Upper lobe of right lung (tissue), 1 donor: ENCODE measurements around the gene PPP2R2C. TPM values are rescaled to one million over a fixed set of nuclear protein-coding genes. Genes with fewer than 3 reads are reported as not detected.

Experiments
- ATAC-seq: fragments of 200-7000 bp; cut with Tn5 transposase; one replicate; pipeline ENCODE4 v1.9.1; 2020; ENCODE audit warnings: mild to moderate bottlenecking, moderate library complexity
- DNase-seq: peaks from one replicate; pipeline ENCODE4 v3.0.0-alpha.2; 2020
- H3K27ac ChIP-seq: fragments of 200-600 bp; one replicate; pipeline ENCODE4 v1.8.0; 2022
- H3K27me3 ChIP-seq: fragments of 200-600 bp; one replicate; pipeline ENCODE4 v1.8.0; 2022; ENCODE audit warnings: mild to moderate bottlenecking
- H3K36me3 ChIP-seq: fragments of 200-600 bp; one replicate; pipeline ENCODE4 v1.8.0; 2022
- H3K4me1 ChIP-seq: fragments of 200-600 bp; one replicate; pipeline ENCODE4 v1.8.0; 2022
- H3K4me3 ChIP-seq: fragments of 200-600 bp; one replicate; pipeline ENCODE4 v1.8.0; 2022; ENCODE audit warnings: mild to moderate bottlenecking
- H3K9me3 ChIP-seq: fragments of 200-600 bp; one replicate; pipeline ENCODE4 v1.8.0; 2022
- intact Hi-C: fragments of 100-400 bp; cut with DNase I; formaldehyde crosslinking; loops from one replicate; pipeline ENCODE4 v1.11.0; 2022
- total RNA-seq: library from RNA; stranded (reverse); fragmentation: NEBNext Ultra II Directional; extraction: Animal tissue kit (Norgen Biotek cat#: 25700); gene quantifications from one replicate; pipeline ENCODE4 v1.2.1, GENCODE V29; 2021
- TF ChIP-seq, protein P1 (sequence below): fragments of 200-600 bp; IDR thresholded peaks from one replicate; pipeline ENCODE4 v1.8.0; 2022; ENCODE audit warnings: antibody characterized with exemption
- donor health status: DM: no; HTN: yes; CAD: no; lungs with severe emphysema.

Gene PPP2R2C
- total RNA-seq, 1 donor from 2014 or later = 0.09 TPM

DNA sequence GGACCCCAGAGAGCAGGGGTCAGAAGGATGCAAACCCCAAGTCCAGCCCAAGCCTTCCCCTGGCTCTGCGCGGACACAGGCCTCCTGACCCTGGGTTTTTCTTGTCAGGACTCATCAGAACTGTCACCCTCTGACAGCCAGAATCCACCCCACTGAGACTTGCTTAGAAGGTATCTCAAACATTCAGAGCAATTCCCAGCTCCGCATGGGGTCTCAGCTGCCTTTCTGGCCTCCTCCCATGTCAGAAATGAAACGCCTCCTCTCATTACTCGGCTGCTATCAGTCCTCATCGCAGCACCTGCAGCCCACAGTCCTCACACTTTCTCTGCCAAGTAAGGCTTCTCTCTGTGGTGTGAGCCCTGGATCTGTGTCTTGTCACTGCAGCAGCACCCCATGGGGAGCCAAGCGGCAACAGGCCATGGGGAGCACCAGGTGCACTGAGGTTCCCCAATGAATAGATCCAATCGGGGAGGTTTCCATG is 105.0 kb downstream of the PPP2R2C start:
- H3K4me1 ChIP-seq = no peaks in the 10 kb centered on the region
- no peaks in the 10 kb centered on the region for H3K9me3 ChIP-seq
- H3K36me3 ChIP-seq = no peaks in the 10 kb centered on the region
- H3K27me3 ChIP-seq = peaks cover 17% of the 10 kb centered on the region
- ATAC-seq = no peak
- DNase-seq = no peak
- intact Hi-C loops = no loop called here
- no peak overlapping the region for H3K4me3 ChIP-seq
- no peak overlapping the region for H3K27ac ChIP-seq
- TF ChIP-seq, protein P1, sequence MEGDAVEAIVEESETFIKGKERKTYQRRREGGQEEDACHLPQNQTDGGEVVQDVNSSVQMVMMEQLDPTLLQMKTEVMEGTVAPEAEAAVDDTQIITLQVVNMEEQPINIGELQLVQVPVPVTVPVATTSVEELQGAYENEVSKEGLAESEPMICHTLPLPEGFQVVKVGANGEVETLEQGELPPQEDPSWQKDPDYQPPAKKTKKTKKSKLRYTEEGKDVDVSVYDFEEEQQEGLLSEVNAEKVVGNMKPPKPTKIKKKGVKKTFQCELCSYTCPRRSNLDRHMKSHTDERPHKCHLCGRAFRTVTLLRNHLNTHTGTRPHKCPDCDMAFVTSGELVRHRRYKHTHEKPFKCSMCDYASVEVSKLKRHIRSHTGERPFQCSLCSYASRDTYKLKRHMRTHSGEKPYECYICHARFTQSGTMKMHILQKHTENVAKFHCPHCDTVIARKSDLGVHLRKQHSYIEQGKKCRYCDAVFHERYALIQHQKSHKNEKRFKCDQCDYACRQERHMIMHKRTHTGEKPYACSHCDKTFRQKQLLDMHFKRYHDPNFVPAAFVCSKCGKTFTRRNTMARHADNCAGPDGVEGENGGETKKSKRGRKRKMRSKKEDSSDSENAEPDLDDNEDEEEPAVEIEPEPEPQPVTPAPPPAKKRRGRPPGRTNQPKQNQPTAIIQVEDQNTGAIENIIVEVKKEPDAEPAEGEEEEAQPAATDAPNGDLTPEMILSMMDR = no peak

DNA sequence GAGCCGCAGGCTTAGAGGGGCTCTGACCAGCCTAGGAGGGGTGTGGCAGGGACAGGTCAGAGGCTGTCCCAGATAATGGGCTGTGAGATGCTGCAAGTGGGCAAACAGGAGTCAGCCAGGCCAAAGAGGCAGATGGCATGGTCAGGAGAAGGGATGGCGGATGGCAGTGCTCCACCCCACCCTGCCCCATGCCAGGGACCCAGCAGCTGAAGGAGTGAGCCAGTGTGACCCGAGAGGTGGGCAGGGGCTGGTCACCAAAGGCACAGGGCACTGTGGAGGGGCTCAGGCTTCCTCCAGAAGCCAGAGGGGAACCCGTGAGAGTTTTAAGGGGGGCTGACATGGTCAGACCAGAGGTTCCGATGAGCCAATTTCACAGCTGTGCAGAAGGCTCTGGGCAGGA is 105.8 kb downstream of the PPP2R2C start:
- Histone ChIP-seq H3K4me1 (no peaks in the 10 kb centered on the region), H3K9me3 (no peaks in the 10 kb centered on the region), H3K27ac (no peak overlapping the region), H3K4me3 (no peak overlapping the region), H3K36me3 (no peaks in the 10 kb centered on the region), H3K27me3 (peaks cover 17% of the 10 kb centered on the region)
- TF ChIP-seq, protein P1 = no peak
- DNase-seq = no peak
- no peak for ATAC-seq
- intact Hi-C loops = no loop called here

DNA sequence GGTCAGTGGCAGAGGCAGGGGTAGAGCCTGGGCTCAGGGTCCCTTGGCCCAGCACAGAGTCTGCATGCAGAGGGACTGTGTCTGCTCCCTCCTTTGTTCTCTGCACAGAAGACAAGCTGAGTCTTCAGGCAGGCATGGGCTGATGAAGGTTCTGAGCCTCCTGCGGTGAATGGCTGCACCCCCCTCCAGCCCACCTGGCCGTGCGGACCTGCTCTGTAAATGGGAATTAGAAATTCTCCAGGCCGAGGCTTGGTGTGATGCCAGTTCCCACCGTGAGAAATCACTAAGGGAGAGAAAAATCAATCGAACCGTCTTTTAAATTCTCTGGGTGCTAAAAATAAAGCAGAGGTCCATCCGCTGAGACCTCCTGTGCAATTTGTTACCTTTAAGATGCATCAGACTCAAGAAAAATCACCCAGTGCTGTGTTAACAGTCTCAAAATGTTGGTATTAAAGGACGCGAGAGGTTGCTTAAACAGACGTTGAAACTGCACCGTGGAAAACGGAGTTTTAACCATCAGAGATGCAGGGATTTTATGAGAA is 106.8 kb downstream of the PPP2R2C start:
- ATAC-seq (no peak), DNase-seq (no peak)
- intact Hi-C loops = no loop called here
- H3K4me1 ChIP-seq = no peaks in the 10 kb centered on the region
- no peaks in the 10 kb centered on the region for H3K36me3 ChIP-seq
- no peak overlapping the region for H3K27ac ChIP-seq
- peaks cover 24% of the 10 kb centered on the region for H3K27me3 ChIP-seq
- no peaks in the 10 kb centered on the region for H3K9me3 ChIP-seq
- TF ChIP-seq, protein P1 = no peak
- no peak overlapping the region for H3K4me3 ChIP-seq

- TF ChIP-seq, protein P1 = no peak
- no peaks in the 10 kb centered on the region for H3K36me3 ChIP-seq
- H3K9me3 ChIP-seq = no peaks in the 10 kb centered on the region
- intact Hi-C loops = no loop called here
- H3K27ac ChIP-seq = no peak overlapping the region
- DNase-seq = no peak
- no peak for ATAC-seq
- no peak overlapping the region for H3K4me3 ChIP-seq
- peaks cover 18% of the 10 kb centered on the region for H3K27me3 ChIP-seq
- H3K4me1 ChIP-seq = no peaks in the 10 kb centered on the region
Observed at GRCh38 chr4:6364581-6364980, 107.8 kb downstream of the PPP2R2C start.

DNA sequence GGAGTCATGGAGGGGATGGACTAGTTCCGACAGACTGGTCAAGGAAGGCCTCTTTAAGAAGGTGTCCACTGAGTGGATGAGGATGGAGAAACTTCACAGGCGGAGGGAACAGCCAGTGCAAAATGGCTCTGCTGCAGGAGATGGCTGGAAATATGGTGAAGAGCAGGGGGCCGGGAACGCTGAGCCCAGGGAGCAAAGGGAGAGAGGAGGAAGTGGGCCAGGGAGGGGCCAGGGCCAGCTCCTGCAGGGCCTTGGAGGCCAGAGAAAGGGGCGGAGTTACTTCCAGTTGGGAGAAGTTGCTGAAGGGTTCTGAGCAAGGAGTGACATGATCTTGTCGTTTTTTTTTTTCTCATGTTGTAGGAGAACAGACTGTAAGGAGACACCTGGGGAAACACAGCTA is 108.3 kb downstream of the PPP2R2C start:
- no peaks in the 10 kb centered on the region for H3K4me1 ChIP-seq

More for the DNA sequence above, 108.3 kb downstream of the PPP2R2C start:
- H3K27ac ChIP-seq = no peak overlapping the region
- no peaks in the 10 kb centered on the region for H3K36me3 ChIP-seq
- intact Hi-C loops = no loop called here
- H3K4me3 ChIP-seq = no peak overlapping the region
- ATAC-seq (no peak), DNase-seq (no peak)
- peaks cover 15% of the 10 kb centered on the region for H3K27me3 ChIP-seq
- H3K9me3 ChIP-seq = no peaks in the 10 kb centered on the region
- TF ChIP-seq, protein P1 = no peak
